Vagina (tissue), 2 donors: Measurements from ENCODE around the gene UGP2. TPM values are rescaled to one million over a fixed set of nuclear protein-coding genes. Genes with fewer than 3 reads are reported as not detected.

Experiments used
- DNase-seq, 2 donors: peaks; one replicate each; pipeline ENCODE4 v3.0.0-alpha.2; 2017; ENCODE audit errors: extremely low spot score in 2 of 2
- H3K27ac ChIP-seq: fragments of 200-600 bp; sonication (generic); one replicate; pipeline ENCODE4 v1.5.1; 2019
- H3K27me3 ChIP-seq: fragments of 200-600 bp; sonication (generic); one replicate; pipeline ENCODE4 v1.5.1; 2019
- H3K36me3 ChIP-seq, 2 donors: fragments of 200-600 bp; sonication (generic); one replicate each; pipeline ENCODE4 v1.5.1; 2017 to 2019
- H3K4me1 ChIP-seq: fragments of 200-600 bp; sonication (generic); one replicate; pipeline ENCODE4 v1.5.1; 2019
- H3K4me3 ChIP-seq, 2 donors: fragments of 200-600 bp; sonication (generic); 1 replicate in 1 of 2; 2 replicates in 1 of 2; pipeline ENCODE4 v1.5.1; 2016 to 2019
- H3K9me3 ChIP-seq: fragments of 200-600 bp; sonication (generic); one replicate; pipeline ENCODE4 v1.5.1; 2019
- POLR2A ChIP-seq, 2 donors: fragments of 450-650 bp; IDR thresholded peaks; one replicate each; pipeline ENCODE4 v1.6.1; 2017; ENCODE audit warnings: antibody characterized with exemption in 2 of 2, mild to moderate bottlenecking in 2 of 2, moderate library complexity in 2 of 2
- POLR2AphosphoS5 ChIP-seq, 2 donors: sonication (generic); formaldehyde crosslinking; IDR thresholded peaks; one replicate each; pipeline ENCODE4 v1.9.0; 2017; ENCODE audit warnings: antibody characterized with exemption in 2 of 2, mild to moderate bottlenecking in 2 of 2, low read depth in 1 of 2; ENCODE audit not compliant: insufficient read depth in 1 of 2
- intact Hi-C: fragments of 100-400 bp; cut with DNase I; formaldehyde crosslinking; loops from one replicate; pipeline ENCODE4 v1.15.1; 2023
- total RNA-seq: library from RNA; depleted of rRNA; stranded (reverse); fragments of >200 nt; gene quantifications from one replicate; pipeline ENCODE4 v1.2.3, GENCODE V29; 2016
- TF ChIP-seq, protein P1 (sequence below), 3 experiments: fragments of 450-650 bp in 2 of 3; fragments of 200-600 bp in 1 of 3; sonication (generic) in 1 of 3; IDR thresholded peaks; one replicate each; pipeline ENCODE4 v1.5.1; 2017 to 2019; ENCODE audit warnings: antibody characterized with exemption in 3 of 3, mild to moderate bottlenecking in 2 of 3, moderate library complexity in 2 of 3

Gene UGP2
- total RNA-seq, 1 donor from 2014 or later: 78.6 TPM

DNA sequence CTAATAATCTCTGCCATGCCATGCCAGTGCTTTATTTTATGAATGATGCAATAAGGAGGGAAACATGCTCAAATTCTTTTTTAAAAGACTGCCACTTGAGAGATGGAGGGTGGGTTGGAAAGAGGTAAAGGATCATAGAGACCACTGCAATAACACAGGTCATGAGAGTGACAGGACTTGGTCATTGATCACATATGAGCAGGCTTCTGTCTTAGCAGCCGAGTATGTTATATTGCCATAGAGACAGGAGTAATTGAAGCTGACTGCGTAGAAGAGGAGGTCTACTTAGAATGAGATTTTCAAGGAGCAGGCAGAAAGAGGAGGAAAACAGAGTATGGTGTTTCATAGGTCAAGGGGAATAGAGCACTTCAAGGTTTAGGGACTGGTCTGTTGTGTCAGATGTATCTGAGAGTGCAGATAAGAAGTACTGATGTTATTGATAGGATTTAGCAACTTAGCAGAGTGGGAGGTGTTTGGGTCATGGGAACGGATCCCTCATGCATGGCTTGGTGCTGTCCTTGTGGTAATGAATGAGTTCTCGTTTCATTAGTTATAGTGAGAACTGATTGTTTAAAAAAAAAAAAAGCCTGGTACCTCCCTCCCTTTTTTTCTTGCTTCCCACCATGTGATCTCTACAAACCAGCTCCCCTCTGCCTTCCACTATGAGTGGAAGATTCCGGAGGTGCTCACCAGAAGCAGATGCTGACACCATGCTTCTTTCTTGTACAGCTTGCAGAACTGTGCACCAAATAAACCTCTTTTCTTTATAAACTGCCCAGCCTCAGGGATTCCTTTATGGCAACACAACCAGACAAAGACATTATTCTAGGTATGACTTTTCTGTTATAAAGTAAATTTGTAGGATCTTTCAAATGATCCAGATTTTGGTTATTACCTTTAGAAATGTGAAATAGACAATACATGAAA, 32.8 kb downstream of the UGP2 start:
- H3K27me3 ChIP-seq: no peaks in the 10 kb centered on the region
- peaks cover 0 to 14% of the 10 kb centered on the region in 2 donors for H3K36me3 ChIP-seq
- intact Hi-C loops: no loop called here
- DNase-seq: no peak
- H3K9me3 ChIP-seq: no peaks in the 10 kb centered on the region
- peaks cover 39% of the 10 kb centered on the region for H3K4me1 ChIP-seq
- H3K4me3 ChIP-seq: no peak overlapping the region
- TF ChIP-seq POLR2A (IDR thresholded peaks at IDR 0.05) (no peak), POLR2AphosphoS5 (IDR thresholded peaks at IDR 0.05; ENCODE audit: insufficient read depth in 1 of 2, low read depth in 1 of 2) (no peak)
- TF ChIP-seq, protein P1, sequence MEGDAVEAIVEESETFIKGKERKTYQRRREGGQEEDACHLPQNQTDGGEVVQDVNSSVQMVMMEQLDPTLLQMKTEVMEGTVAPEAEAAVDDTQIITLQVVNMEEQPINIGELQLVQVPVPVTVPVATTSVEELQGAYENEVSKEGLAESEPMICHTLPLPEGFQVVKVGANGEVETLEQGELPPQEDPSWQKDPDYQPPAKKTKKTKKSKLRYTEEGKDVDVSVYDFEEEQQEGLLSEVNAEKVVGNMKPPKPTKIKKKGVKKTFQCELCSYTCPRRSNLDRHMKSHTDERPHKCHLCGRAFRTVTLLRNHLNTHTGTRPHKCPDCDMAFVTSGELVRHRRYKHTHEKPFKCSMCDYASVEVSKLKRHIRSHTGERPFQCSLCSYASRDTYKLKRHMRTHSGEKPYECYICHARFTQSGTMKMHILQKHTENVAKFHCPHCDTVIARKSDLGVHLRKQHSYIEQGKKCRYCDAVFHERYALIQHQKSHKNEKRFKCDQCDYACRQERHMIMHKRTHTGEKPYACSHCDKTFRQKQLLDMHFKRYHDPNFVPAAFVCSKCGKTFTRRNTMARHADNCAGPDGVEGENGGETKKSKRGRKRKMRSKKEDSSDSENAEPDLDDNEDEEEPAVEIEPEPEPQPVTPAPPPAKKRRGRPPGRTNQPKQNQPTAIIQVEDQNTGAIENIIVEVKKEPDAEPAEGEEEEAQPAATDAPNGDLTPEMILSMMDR (IDR thresholded peaks at IDR 0.05): no peak
- no peak overlapping the region for H3K27ac ChIP-seq

DNA sequence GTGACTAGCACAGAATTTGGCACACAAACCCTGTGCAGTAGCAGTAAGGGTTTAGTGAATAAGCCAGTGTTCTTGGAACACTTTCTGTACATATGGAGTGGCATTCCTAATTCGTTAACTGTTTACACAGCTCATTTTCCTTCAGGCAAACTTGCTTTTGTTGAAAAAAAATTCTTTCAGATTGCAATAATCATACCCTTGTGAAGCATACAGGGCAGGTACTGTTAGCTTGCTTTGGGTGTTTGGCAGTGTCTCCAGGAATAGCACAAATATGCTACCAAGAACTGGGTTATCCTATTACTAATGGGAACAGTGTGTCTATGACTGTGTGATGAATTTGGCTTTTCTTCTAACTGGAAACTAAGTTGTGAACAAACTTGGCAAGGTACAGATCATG, 33.4 kb downstream of the UGP2 start:
- intact Hi-C loops: no loop called here
- Histone ChIP-seq H3K4me3 (no peak overlapping the region), H3K27me3 (no peaks in the 10 kb centered on the region), H3K27ac (no peak overlapping the region), H3K36me3 (peaks cover 0 to 18% of the 10 kb centered on the region in 2 donors), H3K4me1 (peaks cover 39% of the 10 kb centered on the region), H3K9me3 (no peaks in the 10 kb centered on the region)
- no peak for TF ChIP-seq POLR2A (IDR thresholded peaks at IDR 0.05)
- TF ChIP-seq, protein P1 (IDR thresholded peaks at IDR 0.05): no peak
- TF ChIP-seq POLR2AphosphoS5 (IDR thresholded peaks at IDR 0.05; ENCODE audit: insufficient read depth in 1 of 2, low read depth in 1 of 2): no peak
- DNase-seq: no peak

DNA sequence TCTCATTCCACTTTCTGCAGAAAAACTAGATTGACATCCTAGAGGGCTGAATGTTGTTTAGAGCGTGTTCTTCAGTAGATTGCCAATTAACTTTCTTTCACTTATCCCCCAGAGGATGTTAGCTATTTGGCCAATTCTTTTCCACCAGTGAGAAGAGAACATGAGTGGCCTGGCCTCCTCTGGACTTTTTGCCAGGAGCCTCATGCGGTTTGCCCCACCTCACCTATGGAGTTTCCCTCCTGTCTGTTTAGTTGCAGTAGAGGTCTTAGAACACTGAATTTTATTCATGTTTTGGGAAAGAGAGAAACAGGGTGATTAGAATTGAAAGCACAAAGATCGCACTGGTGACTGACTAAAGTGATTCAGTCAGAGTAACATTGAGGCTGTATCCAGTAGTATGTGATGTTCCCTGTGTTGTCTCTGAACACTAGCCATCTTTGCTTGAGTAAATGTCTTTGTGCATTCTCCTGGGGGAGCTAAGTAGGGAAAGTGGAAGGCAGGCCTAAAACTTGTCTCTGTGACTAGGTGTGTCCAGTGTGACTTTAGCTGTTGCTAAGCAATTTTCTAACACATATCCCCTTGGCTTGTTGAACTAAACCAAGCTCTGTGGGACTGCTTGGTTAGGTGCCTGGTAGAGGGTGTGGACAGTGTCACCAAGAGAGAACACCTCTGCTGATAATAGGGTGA, 34.0 kb downstream of the UGP2 start:
- TF ChIP-seq, protein P1 (IDR thresholded peaks at IDR 0.05): no peak
- no peak for TF ChIP-seq POLR2AphosphoS5 (IDR thresholded peaks at IDR 0.05; ENCODE audit: insufficient read depth in 1 of 2, low read depth in 1 of 2)
- TF ChIP-seq POLR2A (IDR thresholded peaks at IDR 0.05): no peak
- Histone ChIP-seq H3K4me1 (peaks cover 37% of the 10 kb centered on the region), H3K4me3 (no peak overlapping the region), H3K27me3 (no peaks in the 10 kb centered on the region), H3K9me3 (no peaks in the 10 kb centered on the region), H3K36me3 (peaks cover 0 to 24% of the 10 kb centered on the region in 2 donors), H3K27ac (no peak overlapping the region)
- intact Hi-C loops: no loop called here
- no peak for DNase-seq

DNA sequence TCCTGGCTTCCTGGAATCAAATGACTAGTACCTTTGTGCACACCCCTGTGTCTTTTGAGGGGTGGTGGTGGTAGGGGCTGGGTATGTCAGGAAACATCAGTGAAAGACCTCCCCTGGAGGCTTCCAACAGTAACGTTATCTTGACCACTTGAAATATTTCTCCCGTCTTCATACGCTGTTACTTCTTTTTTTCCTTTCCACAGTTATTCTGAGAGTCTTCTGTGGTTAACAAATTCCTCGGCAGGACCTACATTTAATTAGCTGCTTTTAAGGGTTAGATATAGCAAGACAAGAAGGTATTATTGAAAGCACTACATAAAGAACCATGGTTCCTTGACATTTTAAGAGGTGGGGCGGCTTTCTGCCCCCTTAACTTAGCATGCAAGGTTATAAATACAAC, 34.6 kb downstream of the UGP2 start:
- H3K27me3 ChIP-seq: no peaks in the 10 kb centered on the region

More for the DNA sequence above, 34.6 kb downstream of the UGP2 start:
- no peak overlapping the region for H3K27ac ChIP-seq
- no peak for DNase-seq
- intact Hi-C loops: no loop called here
- no peaks in the 10 kb centered on the region for H3K9me3 ChIP-seq
- peaks cover 0 to 24% of the 10 kb centered on the region in 2 donors for H3K36me3 ChIP-seq
- no peak overlapping the region for H3K4me3 ChIP-seq
- TF ChIP-seq POLR2AphosphoS5 (IDR thresholded peaks at IDR 0.05; ENCODE audit: insufficient read depth in 1 of 2, low read depth in 1 of 2): no peak
- TF ChIP-seq, protein P1 (IDR thresholded peaks at IDR 0.05): no peak
- TF ChIP-seq POLR2A (IDR thresholded peaks at IDR 0.05): no peak
- H3K4me1 ChIP-seq: peaks cover 31% of the 10 kb centered on the region
